ENCODE measurements around the gene ZC3H10.
A peak's percentile ranks its signal among the peaks of the same experiment; 100 is the strongest.

ZC3H10 gene

GRCh38 chr12:56127888-56128669, 10.0 kb downstream of the ZC3H10 start, which contains the start of gene ESYT1:
Gene ESYT1 (plus strand): TSS chr12:56128267. CDS start chr12:56128320, 53 bp downstream.
- DNase-seq (ENCODE audit: low spot score): peak; percentile 100

GRCh38 chr12:56128670-56129205, 10.7 kb downstream of the ZC3H10 start:
- DNase-seq (ENCODE audit: low spot score): peak; percentile 26

GRCh38 chr12:56129206-56129941, 11.3 kb downstream of the ZC3H10 start:
- peak; percentile 26 for DNase-seq (ENCODE audit: low spot score)

- DNase-seq (ENCODE audit: low spot score): no peak
These were observed 12.0 kb downstream of the ZC3H10 start for GRCh38 chr12:56129942-56130495.

GRCh38 chr12:56130876-56131275, 12.8 kb downstream of the ZC3H10 start:
- DNase-seq (ENCODE audit: low spot score): no peak

- no peak for DNase-seq (ENCODE audit: low spot score)
These were observed 16.8 kb downstream of the ZC3H10 start for GRCh38 chr12:56134897-56135296.

GRCh38 chr12:56137853-56138571, 19.9 kb downstream of the ZC3H10 start:
- DNase-seq (ENCODE audit: low spot score): no peak

- no peak for DNase-seq (ENCODE audit: low spot score)
These were observed 24.1 kb downstream of the ZC3H10 start for GRCh38 chr12:56141946-56142784.

GRCh38 chr12:56143217-56143616, 25.2 kb downstream of the ZC3H10 start:
- DNase-seq (ENCODE audit: low spot score): no peak

GRCh38 chr12:56143870-56144269, 25.8 kb downstream of the ZC3H10 start:
- DNase-seq (ENCODE audit: low spot score): no peak

GRCh38 chr12:56145217-56145616, 27.2 kb downstream of the ZC3H10 start:
- DNase-seq (ENCODE audit: low spot score): no peak

- DNase-seq (ENCODE audit: low spot score): no peak
These were observed 28.7 kb downstream of the ZC3H10 start for GRCh38 chr12:56146492-56147460.

GRCh38 chr12:56150563-56150962, 32.5 kb downstream of the ZC3H10 start:
- DNase-seq (ENCODE audit: low spot score): no peak

- peak; percentile 64 for DNase-seq (ENCODE audit: low spot score)
These were observed 33.6 kb downstream of the ZC3H10 start for GRCh38 chr12:56151672-56152131.

- DNase-seq (ENCODE audit: low spot score): peak; percentile 91
These were observed 34.2 kb downstream of the ZC3H10 start, which contains the start of gene MYL6B for GRCh38 chr12:56152132-56152755. Gene MYL6B (plus strand): TSS chr12:56152587. CDS start chr12:56153919, 1,332 bp downstream.

- DNase-seq (ENCODE audit: low spot score): no peak
These were observed 35.0 kb downstream of the ZC3H10 start for GRCh38 chr12:56152756-56153677.

- DNase-seq (ENCODE audit: low spot score): no peak
These were observed 35.6 kb downstream of the ZC3H10 start for GRCh38 chr12:56153678-56154065.

GRCh38 chr12:56154246-56154771, 36.2 kb downstream of the ZC3H10 start:
- DNase-seq (ENCODE audit: low spot score): no peak
